NT2/D1 (cell line): ENCODE data around the gene TEAD3.

ENCODE experiments used
- SUZ12 ChIP-seq: IDR thresholded peaks from 2 replicates; pipeline ENCODE4 v1.6.1; 2011; ENCODE audit not compliant: insufficient read length, insufficient read depth; ENCODE audit errors: extremely low read depth
- YY1 ChIP-seq: IDR thresholded peaks from 2 replicates; pipeline ENCODE4 v1.6.1; 2011; ENCODE audit not compliant: insufficient read length, insufficient read depth
- ZNF274 ChIP-seq: IDR thresholded peaks from 2 replicates; pipeline ENCODE4 v1.6.1; 2011; ENCODE audit warnings: mild to moderate bottlenecking, low read depth, low read length

GRCh38 chr6:35508542-35508941 lies 11.7 kb upstream of the TEAD3 start:
- TF ChIP-seq YY1 (no peak), SUZ12 (no peak), ZNF274 (no peak)
